Central memory CD8-positive, alpha-beta T cell (primary cell): Measurements from ENCODE around the gene HLA-DRB1.
"Not testable (repeated sequence)": the region's sequence is repeated elsewhere in the genome, so short reads cannot be mapped to it uniquely, and the experiment has no call there.

Source experiments
- ATAC-seq: fragments of 150-1000 bp; cut with Tn5 transposase; replicated peaks from 2 replicates; pipeline ENCODE4 v1.10.0; 2022; ENCODE audit warnings: mild to moderate bottlenecking, moderate FRiP score, moderate number of reproducible peaks; ENCODE audit not compliant: poor library complexity, severe bottlenecking; ENCODE audit errors: extremely low read depth
- DNase-seq, 2 donors: peaks; one replicate each; pipeline ENCODE4 v3.0.0; 2021; ENCODE audit warnings: low spot score in 2 of 2
- H3K27ac Mint-ChIP-seq: one replicate; pipeline ENCODE4 v1.8.0; 2022; ENCODE audit warnings: low read depth, mild to moderate bottlenecking, moderate library complexity, mixed read lengths
- H3K27me3 Mint-ChIP-seq: one replicate; pipeline ENCODE4 v1.8.0; 2022; ENCODE audit warnings: mixed read lengths
- H3K36me3 Mint-ChIP-seq: one replicate; pipeline ENCODE4 v1.8.0; 2022; ENCODE audit warnings: mild to moderate bottlenecking, moderate library complexity, mixed read lengths; ENCODE audit not compliant: insufficient read depth
- H3K4me1 Mint-ChIP-seq: one replicate; pipeline ENCODE4 v1.8.0; 2022; ENCODE audit warnings: mixed read lengths
- H3K4me3 Mint-ChIP-seq: one replicate; pipeline ENCODE4 v1.8.0; 2022; ENCODE audit warnings: mild to moderate bottlenecking, moderate library complexity, mixed read lengths
- H3K9me3 Mint-ChIP-seq: one replicate; pipeline ENCODE4 v1.8.0; 2022; ENCODE audit warnings: mixed read lengths

Gene HLA-DRB1

DNA sequence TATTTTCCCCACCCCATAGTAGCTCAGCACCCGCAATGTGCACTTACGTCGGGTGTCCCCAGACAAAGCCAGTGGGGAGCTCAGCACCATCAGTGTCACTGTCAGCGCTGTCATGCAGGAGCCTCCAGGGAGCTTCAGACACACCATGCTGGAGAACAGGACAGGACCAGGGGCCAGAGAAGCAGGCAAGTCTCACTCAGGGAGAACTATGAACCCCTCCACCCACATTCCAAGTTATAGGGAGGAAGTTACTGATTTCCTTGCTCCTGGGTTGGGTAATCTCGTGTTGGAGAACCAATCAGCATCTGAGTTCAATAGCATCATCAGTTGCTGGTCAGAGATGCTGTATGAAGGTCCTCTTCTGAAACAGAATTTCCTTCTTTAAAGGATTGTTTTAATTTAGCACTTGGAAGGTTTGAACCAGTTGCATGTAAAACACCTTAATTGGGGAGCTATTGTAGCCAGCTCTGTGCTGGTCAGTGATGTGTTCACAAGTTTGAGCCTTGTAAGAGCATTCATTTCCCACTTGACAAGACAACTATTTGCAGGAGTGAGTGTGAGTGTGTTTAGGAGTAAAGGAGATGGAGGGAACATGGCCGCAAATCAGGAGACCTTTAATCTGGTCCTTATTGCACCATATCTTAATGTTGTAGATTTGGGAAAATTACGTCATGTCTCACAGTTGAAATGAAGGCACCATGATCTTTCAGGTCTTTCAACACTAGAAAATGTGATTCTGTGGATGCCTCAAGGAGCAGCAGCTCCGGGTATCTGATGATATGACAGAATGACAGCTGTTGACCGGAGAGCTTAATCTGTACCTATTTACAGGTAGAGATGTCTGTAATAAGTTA is at the start of gene HLA-DRB1:
HLA-DRB1 (minus strand) TSS at position 253 of the 854 bp plus-strand sequence; CDS start at position 147, 106 bp downstream.
- H3K36me3 Mint-ChIP-seq: peaks cover 14% of the 10 kb centered on the region
- peak within 1 kb of the TSS; percentile 87 for H3K27ac Mint-ChIP-seq
- ATAC-seq (peak; percentile 85), DNase-seq (peak; percentile 30 to 60)
- H3K9me3 Mint-ChIP-seq: no peaks in the 10 kb centered on the region
- peaks cover 46% of the 10 kb centered on the region for H3K4me1 Mint-ChIP-seq
- no peaks in the 10 kb centered on the region for H3K27me3 Mint-ChIP-seq
- peak within 1 kb of the TSS; percentile 98 for H3K4me3 Mint-ChIP-seq

DNA sequence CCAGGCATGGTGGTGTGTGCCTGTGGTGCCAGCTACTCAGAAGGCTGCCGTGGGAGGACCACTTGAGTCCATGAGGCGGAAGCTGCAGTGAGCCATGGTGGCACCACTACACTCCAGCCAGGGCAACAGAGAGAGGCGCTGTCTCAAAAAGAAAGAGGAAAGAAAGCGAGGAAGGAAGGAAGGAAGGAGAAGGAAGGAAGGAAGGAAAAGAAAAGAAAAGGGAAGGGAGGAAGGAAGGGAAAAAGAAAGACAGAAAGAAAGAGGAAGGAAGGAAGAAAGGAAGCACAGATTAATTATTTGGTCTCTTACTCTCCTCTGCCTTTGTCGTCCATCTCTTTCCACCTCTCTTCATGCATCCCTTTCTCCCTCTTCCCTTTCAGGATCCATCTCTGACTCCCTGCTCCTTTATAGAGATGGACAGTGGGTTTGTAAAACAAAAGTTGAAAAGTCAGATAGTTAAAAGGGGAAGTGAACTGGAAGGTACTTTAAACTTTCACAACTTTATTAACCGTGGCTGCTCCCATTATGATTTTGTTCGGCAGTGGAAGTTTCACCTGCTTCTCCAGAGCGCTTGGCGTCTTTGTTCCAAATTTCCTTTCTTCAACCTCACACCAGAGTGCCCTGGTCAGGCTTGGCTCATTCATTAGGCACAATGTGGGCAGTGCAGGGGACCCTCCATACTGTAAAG is 49.0 kb upstream of the HLA-DRB1 start:
- H3K36me3 Mint-ChIP-seq: peaks cover 26% of the 10 kb centered on the region
- ATAC-seq (no peak), DNase-seq (no peak)
- no peaks in the 10 kb centered on the region for H3K9me3 Mint-ChIP-seq
- peak overlapping the region; percentile 86 for H3K4me3 Mint-ChIP-seq
- H3K27ac Mint-ChIP-seq: peak overlapping the region; percentile 95
- H3K27me3 Mint-ChIP-seq: no peaks in the 10 kb centered on the region
- peaks cover 51% of the 10 kb centered on the region for H3K4me1 Mint-ChIP-seq

DNA sequence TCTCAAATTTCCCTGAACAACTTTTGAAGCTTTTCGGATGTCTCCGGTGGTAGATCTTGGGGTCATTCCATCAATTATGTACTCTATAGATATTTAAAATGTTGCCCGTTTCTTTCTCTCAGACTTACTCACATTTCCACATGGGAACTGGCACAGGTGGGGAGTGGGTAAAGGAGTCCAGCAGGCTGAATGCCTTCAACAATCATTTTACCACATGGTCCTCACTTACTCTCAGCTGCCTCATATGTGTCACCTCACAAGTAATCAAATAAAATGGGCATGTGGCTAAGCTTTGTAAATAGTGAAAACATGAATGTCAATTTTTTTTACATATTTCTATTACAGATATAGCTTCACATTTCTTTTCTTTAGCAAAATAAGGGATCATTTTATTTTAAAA is 48.2 kb upstream of the HLA-DRB1 start:
- ATAC-seq: peak; percentile 30
- Mint-ChIP-seq H3K36me3 (peaks cover 22% of the 10 kb centered on the region), H3K27ac (peak overlapping the region; percentile 95), H3K4me1 (peaks cover 48% of the 10 kb centered on the region), H3K27me3 (no peaks in the 10 kb centered on the region), H3K9me3 (no peaks in the 10 kb centered on the region), H3K4me3 (peak overlapping the region; percentile 86)
- DNase-seq: no peak

DNA sequence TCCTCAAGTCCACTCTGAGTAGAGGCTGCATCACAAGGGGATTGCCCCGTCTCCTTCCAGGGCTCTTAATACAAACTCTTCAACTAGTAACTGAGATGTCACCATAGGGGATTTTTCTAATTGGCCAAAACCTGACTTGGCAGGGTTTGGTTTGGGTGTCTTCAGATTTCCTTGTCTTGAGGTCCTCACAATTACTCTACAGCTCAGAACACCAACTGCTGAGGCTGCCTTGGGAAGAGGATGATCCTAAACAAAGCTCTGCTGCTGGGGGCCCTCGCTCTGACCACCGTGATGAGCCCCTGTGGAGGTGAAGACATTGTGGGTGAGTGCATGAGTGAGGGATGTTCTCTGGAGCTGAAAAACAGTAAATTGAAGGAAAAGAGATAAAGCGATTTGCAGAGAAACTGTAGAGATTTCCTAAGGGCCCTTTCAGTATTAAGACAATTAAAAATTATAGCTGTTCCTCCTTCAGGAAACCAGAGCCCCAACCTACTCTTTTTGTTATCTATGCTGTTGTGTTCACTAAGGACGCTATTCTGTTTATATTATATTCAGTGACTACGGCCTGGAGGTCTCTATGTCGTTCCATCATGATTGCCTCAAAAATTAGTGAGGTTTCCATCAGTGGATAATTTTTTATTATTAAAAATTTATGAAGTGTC is 47.7 kb upstream of the HLA-DRB1 start, which contains the start of gene HLA-DQA1:
HLA-DQA1 (plus strand) TSS at position 188 of the 662 bp plus-strand sequence; CDS start at position 241, 53 bp downstream.
- DNase-seq (peak in 1 of 2 donors; percentile 53), ATAC-seq (peak; percentile 87)
- H3K4me3 Mint-ChIP-seq: peak within 1 kb of the TSS; percentile 86

DNA sequence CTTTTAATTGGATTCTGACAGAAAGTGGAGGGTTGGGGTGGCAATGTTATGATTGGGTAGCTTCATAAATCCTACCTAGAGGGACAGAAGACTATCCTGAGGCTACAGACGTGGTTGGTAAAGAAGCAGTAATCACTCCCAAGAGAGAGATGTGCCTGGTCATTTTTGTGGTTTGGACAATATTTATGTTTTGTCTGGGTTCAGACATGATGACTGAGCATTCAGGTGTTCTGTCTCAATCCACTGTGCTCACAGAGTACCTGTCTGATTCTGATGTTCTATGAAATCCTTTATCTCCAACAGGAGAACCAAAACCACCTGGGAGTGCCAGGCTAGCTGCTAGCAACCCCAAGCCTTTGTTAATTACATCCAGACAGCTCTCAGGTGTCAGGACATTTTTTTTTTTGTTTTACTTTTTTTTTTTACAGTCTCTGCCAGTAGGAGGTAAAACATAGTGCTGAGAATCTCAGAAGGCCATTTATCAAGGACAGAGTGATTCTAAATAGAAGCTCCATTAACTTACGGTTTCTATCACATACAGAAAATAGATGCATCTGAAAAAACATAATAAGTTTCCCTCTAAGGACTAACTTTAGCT is 46.0 kb upstream of the HLA-DRB1 start:
- H3K4me1 Mint-ChIP-seq: peaks cover 25% of the 10 kb centered on the region
- no peak for DNase-seq
- peak overlapping the region; percentile 13 for H3K27ac Mint-ChIP-seq
- no peak for ATAC-seq
- no peaks in the 10 kb centered on the region for H3K27me3 Mint-ChIP-seq
- no peaks in the 10 kb centered on the region for H3K9me3 Mint-ChIP-seq
- H3K36me3 Mint-ChIP-seq: peaks cover 14% of the 10 kb centered on the region
- H3K4me3 Mint-ChIP-seq: no peak overlapping the region

More for the DNA sequence above, 47.7 kb upstream of the HLA-DRB1 start, which contains the start of gene HLA-DQA1:
- H3K9me3 Mint-ChIP-seq: no peaks in the 10 kb centered on the region
- H3K27ac Mint-ChIP-seq: peak within 1 kb of the TSS; percentile 95
- peaks cover 20% of the 10 kb centered on the region for H3K36me3 Mint-ChIP-seq
- H3K4me1 Mint-ChIP-seq: peaks cover 43% of the 10 kb centered on the region
- H3K27me3 Mint-ChIP-seq: no peaks in the 10 kb centered on the region

DNA sequence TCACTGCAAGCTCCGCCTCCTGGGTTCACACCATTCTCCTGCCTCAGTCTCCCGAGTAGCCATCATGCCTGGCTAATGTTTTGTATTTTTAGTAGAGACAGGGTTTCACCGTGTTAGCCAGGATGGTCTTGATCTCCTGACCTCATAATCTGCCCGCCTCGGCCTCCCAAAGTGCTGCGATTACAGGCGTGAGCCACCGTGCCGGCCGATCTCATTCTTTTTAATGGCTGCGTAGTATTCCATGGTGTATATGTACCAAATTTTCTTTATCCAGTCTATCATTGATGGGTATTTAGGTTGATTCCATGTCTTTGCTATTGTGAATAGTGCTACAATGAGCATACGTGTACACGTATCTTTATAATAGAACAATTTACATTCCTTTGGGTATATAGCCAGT is 40.1 kb upstream of the HLA-DRB1 start:
- H3K9me3 Mint-ChIP-seq, ATAC-seq, H3K36me3 Mint-ChIP-seq, H3K27ac Mint-ChIP-seq, H3K27me3 Mint-ChIP-seq, H3K4me3 Mint-ChIP-seq, DNase-seq: not testable (repeated sequence)
- peaks cover 19% of the 10 kb centered on the region for H3K4me1 Mint-ChIP-seq

DNA sequence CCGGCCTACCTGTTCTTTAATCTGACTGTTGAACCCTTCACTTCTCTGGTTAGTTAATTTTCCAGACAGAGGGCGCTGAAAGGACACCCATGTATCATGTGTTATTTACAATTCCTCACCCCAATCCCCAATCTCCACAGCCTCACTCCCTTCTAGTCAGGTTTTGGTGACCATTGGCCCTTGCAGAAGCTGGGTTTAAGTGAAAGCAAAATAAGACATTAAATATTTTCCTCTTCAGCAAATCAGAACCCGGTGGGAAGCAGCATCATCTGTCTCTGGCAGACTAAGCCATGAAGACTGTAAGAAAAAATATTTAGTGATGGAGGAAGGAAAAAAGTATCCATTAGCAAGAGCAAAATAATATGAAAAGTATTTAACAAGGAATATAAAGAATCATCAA is 38.2 kb upstream of the HLA-DRB1 start:
- Mint-ChIP-seq H3K9me3 (no peaks in the 10 kb centered on the region), H3K4me1 (peaks cover 35% of the 10 kb centered on the region), H3K27me3 (no peaks in the 10 kb centered on the region), H3K36me3 (peaks cover 7% of the 10 kb centered on the region), H3K27ac (peak overlapping the region; percentile 58), H3K4me3 (peak overlapping the region; percentile 8)
- ATAC-seq (no peak), DNase-seq (peak in 1 of 2 donors; percentile 57)

DNA sequence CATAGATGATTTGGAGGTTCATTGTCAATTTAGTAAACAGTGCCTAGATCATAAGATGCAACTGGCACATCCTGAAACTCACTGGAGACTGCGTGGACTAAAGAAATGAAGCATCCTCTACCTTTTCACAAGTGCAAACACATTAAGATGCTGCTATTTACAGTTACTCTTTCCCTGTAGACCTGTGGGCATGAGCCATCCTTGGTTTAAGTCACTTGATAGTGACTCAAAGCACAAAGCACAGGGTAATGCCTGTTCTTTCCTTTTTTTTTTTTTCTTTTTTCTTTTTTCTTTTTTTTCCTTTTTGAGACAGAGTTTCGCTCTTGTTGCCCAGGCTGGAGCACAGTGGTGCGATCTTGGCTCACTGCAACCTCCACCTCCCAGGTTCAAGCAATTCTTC is 37.6 kb upstream of the HLA-DRB1 start:
- Mint-ChIP-seq H3K27me3 (no peaks in the 10 kb centered on the region), H3K4me3 (no peak overlapping the region), H3K9me3 (no peaks in the 10 kb centered on the region), H3K36me3 (peaks cover 8% of the 10 kb centered on the region), H3K4me1 (peaks cover 41% of the 10 kb centered on the region), H3K27ac (peak overlapping the region; percentile 58)
- no peak for DNase-seq
- ATAC-seq: no peak

DNA sequence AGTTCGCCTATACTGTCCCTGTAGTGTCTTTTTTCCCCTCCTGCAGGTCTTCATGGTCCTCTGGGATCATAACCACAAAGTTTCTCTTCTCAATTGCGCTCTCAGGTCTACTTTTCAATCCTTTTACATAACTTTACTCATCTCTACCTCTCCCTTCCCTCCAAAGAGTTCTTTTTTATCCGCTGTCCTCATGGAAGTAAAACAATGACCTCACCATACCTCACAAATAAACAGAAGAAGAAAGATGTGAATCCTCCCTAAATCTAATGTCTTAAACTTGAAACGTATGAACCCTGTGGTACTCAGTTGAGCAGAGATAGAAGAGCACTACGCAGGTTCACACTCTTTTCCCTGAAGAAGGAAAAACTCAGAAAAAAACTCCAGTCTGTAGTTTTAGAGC is 35.5 kb upstream of the HLA-DRB1 start:
- H3K27ac Mint-ChIP-seq: no peak overlapping the region
- no peak overlapping the region for H3K4me3 Mint-ChIP-seq
- H3K4me1 Mint-ChIP-seq: peaks cover 56% of the 10 kb centered on the region
- DNase-seq: no peak
- no peaks in the 10 kb centered on the region for H3K9me3 Mint-ChIP-seq
- no peak for ATAC-seq
- H3K27me3 Mint-ChIP-seq: no peaks in the 10 kb centered on the region
- H3K36me3 Mint-ChIP-seq: peaks cover 11% of the 10 kb centered on the region

DNA sequence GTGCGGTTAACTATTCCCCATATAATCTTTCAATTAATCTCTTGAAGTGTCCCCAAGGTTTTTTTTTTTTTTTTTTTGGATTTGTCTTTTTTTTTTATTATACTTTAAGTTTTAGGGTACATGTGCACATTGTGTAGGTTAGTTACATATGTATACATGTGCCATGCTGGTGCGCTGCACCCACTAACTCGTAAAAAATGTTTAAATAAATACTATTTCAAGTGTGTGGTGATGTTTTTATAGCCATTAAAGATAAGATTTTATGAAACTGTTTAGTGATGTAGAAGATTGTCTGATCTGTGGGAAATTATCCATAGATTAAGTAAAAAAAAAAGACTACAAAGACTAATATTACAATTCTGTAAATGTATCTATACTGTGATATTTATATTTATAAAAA is 34.9 kb upstream of the HLA-DRB1 start:
- no peaks in the 10 kb centered on the region for H3K27me3 Mint-ChIP-seq
- no peaks in the 10 kb centered on the region for H3K9me3 Mint-ChIP-seq
- ATAC-seq (no peak), DNase-seq (no peak)
- H3K4me3 Mint-ChIP-seq: no peak overlapping the region
- peaks cover 56% of the 10 kb centered on the region for H3K4me1 Mint-ChIP-seq
- peaks cover 9% of the 10 kb centered on the region for H3K36me3 Mint-ChIP-seq
- peak overlapping the region; percentile 93 for H3K27ac Mint-ChIP-seq

DNA sequence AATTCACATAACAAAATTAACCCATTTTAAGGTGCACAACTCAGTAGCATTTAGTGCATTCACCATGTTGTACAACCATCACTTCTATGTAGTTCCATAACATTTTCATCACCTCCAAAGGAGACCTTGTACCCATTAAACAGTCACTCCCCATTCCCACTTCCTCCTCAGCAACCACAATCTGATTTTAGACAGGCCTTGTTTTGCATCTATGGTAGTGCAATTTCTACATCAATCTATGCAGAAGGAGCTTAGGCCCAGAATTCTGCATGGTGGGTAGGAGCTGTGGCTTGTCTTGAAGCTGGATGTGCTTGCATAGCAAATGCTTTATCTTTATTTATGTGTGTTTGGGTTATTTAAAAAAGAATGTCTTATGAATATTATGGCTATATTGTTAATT is 34.0 kb upstream of the HLA-DRB1 start:
- peaks cover 56% of the 10 kb centered on the region for H3K4me1 Mint-ChIP-seq
- peaks cover 9% of the 10 kb centered on the region for H3K36me3 Mint-ChIP-seq
- no peak for ATAC-seq
- no peak overlapping the region for H3K4me3 Mint-ChIP-seq
- DNase-seq: no peak
- H3K27me3 Mint-ChIP-seq: no peaks in the 10 kb centered on the region
- H3K9me3 Mint-ChIP-seq: no peaks in the 10 kb centered on the region
- peak overlapping the region; percentile 93 for H3K27ac Mint-ChIP-seq
